Loucy (cell line): ENCODE data around the gene NUP205.

Source experiments
- H2AFZ ChIP-seq: fragments of 200-600 bp; sonication (generic); 2 replicates; pipeline ENCODE4 v1.6.0; 2016; ENCODE audit warnings: antibody characterized with exemption, mild to moderate bottlenecking, low read length, moderate library complexity
- H3F3A ChIP-seq: fragments of 200-600 bp; 2 replicates; pipeline ENCODE4 v1.6.0; 2016; ENCODE audit warnings: antibody characterized with exemption, low read depth, mild to moderate bottlenecking
- H3K27me3 ChIP-seq: fragments of 200-600 bp; sonication (generic); 2 replicates; pipeline ENCODE4 v1.6.1; 2014; ENCODE audit warnings: low read length, mild to moderate bottlenecking; ENCODE audit not compliant: insufficient read depth, poor library complexity, severe bottlenecking
- H3K36me3 ChIP-seq: fragments of 200-600 bp; sonication (generic); 2 replicates; pipeline ENCODE4 v1.6.1; 2016; ENCODE audit warnings: low read length; ENCODE audit not compliant: insufficient read depth
- H3K4me1 ChIP-seq: fragments of 200-600 bp; sonication (generic); 2 replicates; pipeline ENCODE4 v1.5.1; 2014; ENCODE audit warnings: low read length, mild to moderate bottlenecking; ENCODE audit not compliant: insufficient read depth, poor library complexity, severe bottlenecking
- H3K4me2 ChIP-seq: fragments of 200-600 bp; sonication (generic); 2 replicates; pipeline ENCODE4 v1.6.0; 2014; ENCODE audit warnings: antibody characterized with exemption, low read length, low read depth, mild to moderate bottlenecking; ENCODE audit not compliant: poor library complexity, severe bottlenecking
- H3K4me3 ChIP-seq: fragments of 200-600 bp; sonication (generic); 2 replicates; pipeline ENCODE4 v1.5.1; 2014; ENCODE audit warnings: low read length, mild to moderate bottlenecking, mixed read lengths; ENCODE audit not compliant: poor library complexity, severe bottlenecking
- H3K79me2 ChIP-seq: fragments of 200-600 bp; sonication (generic); 2 replicates; pipeline ENCODE4 v1.6.1; 2014; ENCODE audit warnings: low read length; ENCODE audit not compliant: insufficient read depth
- H3K9ac ChIP-seq: fragments of 200-600 bp; sonication (generic); 2 replicates; pipeline ENCODE4 v1.6.0; 2014; ENCODE audit warnings: mild to moderate bottlenecking, low read depth, low read length, moderate library complexity; ENCODE audit not compliant: poor library complexity, severe bottlenecking
- H3K9me2 ChIP-seq: fragments of 200-600 bp; sonication (generic); replicated peaks from 2 replicates; pipeline ENCODE4 v1.6.1; 2016; ENCODE audit warnings: low read depth, low read length, mixed read lengths
- H3K9me3 ChIP-seq: fragments of 200-600 bp; sonication (generic); 2 replicates; pipeline ENCODE4 v1.6.1; 2014; ENCODE audit warnings: mild to moderate bottlenecking, antibody characterized with exemption, low read length, low read depth; ENCODE audit not compliant: insufficient read depth
- H4K20me1 ChIP-seq: fragments of 200-600 bp; sonication (generic); 2 replicates; pipeline ENCODE4 v1.6.0; 2014; ENCODE audit warnings: antibody characterized with exemption, low read length, mild to moderate bottlenecking; ENCODE audit not compliant: insufficient read depth, poor library complexity, severe bottlenecking
- EZH2phosphoT487 ChIP-seq: fragments of 200-600 bp; IDR thresholded peaks from 2 replicates; pipeline ENCODE4 v1.6.1; 2018; ENCODE audit warnings: antibody characterized with exemption, mild to moderate bottlenecking, moderate library complexity, borderline replicate concordance
- TF ChIP-seq, protein P1 (sequence below): fragments of 200-600 bp; sonication (generic); conservative IDR thresholded peaks from 2 replicates; pipeline ENCODE4 v1.5.1; 2014; ENCODE audit warnings: mild to moderate bottlenecking, antibody characterized with exemption, low read length

NUP205 gene

DNA sequence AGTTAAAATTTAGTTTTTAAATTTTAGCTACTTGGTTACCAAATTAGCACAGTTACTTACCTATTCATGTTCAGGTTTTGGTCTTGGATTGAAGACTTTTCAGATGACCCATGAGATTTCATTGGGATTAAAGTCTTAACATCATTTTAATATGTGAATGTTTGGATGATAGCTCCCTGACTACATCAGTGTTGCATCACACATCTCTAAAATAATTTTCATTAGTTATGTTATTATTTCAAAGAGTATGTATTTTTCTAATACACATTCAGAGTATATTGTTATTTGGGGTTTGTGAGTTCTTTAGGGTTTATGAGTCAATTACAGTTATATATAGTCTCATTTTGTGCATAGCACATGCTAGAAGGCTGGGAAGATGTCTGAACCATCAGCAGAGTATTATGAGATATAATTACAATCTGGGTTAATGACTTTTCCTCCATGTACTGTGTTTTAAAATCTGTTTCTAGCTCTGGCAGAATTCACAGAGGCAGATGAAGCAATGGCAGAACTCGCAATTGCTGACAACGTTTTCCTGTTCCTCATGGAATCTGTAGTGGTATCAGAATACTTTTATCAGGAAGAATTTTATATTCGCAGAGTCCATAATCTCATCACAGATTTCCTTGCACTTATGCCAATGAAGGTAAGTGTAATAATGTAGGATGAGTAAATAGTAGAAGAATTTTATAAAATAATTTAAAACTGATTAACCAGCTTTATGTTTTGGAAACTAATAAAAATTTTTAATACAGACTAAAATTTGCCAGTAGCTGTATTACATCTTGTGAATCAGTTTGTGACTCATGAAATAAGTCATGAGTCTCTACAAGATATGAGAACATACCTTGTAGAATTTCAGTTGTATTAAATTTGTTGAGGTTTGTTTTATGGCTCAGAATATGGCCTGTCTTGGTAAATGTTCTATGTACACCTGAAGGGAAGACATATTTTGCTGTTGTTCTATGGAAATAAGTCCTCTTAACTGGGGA, 26.9 kb downstream of the NUP205 start:
- TF ChIP-seq, protein P1, sequence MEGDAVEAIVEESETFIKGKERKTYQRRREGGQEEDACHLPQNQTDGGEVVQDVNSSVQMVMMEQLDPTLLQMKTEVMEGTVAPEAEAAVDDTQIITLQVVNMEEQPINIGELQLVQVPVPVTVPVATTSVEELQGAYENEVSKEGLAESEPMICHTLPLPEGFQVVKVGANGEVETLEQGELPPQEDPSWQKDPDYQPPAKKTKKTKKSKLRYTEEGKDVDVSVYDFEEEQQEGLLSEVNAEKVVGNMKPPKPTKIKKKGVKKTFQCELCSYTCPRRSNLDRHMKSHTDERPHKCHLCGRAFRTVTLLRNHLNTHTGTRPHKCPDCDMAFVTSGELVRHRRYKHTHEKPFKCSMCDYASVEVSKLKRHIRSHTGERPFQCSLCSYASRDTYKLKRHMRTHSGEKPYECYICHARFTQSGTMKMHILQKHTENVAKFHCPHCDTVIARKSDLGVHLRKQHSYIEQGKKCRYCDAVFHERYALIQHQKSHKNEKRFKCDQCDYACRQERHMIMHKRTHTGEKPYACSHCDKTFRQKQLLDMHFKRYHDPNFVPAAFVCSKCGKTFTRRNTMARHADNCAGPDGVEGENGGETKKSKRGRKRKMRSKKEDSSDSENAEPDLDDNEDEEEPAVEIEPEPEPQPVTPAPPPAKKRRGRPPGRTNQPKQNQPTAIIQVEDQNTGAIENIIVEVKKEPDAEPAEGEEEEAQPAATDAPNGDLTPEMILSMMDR, result no peak
- TF ChIP-seq EZH2phosphoT487, result no peak
- H3F3A ChIP-seq, result no peaks in the 10 kb centered on the region
- H3K4me2 ChIP-seq, result no peak overlapping the region
- H2AFZ ChIP-seq, result no peak overlapping the region
- H3K4me1 ChIP-seq, result no peaks in the 10 kb centered on the region
- no peaks in the 10 kb centered on the region for H3K27me3 ChIP-seq
- H3K4me3 ChIP-seq, result no peak overlapping the region
- H3K9me3 ChIP-seq, result no peaks in the 10 kb centered on the region
- H3K9me2 ChIP-seq, result no peaks in the 10 kb centered on the region
- no peaks in the 10 kb centered on the region for H4K20me1 ChIP-seq
- H3K9ac ChIP-seq, result no peak overlapping the region
- peaks cover 84% of the 10 kb centered on the region; the same call in 1 of the 2 replicates for H3K36me3 ChIP-seq
- no peaks in the 10 kb centered on the region for H3K79me2 ChIP-seq

- Histone ChIP-seq H3K9me3 (no peaks in the 10 kb centered on the region), H3K4me1 (no peaks in the 10 kb centered on the region), H3F3A (no peaks in the 10 kb centered on the region), H3K9ac (no peak overlapping the region), H3K79me2 (no peaks in the 10 kb centered on the region), H3K36me3 (peaks cover 93% of the 10 kb centered on the region), H2AFZ (no peak overlapping the region), H3K27me3 (no peaks in the 10 kb centered on the region), H3K9me2 (no peaks in the 10 kb centered on the region), H4K20me1 (no peaks in the 10 kb centered on the region), H3K4me3 (no peak overlapping the region), H3K4me2 (no peak overlapping the region)
- no peak for TF ChIP-seq EZH2phosphoT487
- TF ChIP-seq, protein P1, result no peak
These were observed 39.6 kb downstream of the NUP205 start for GRCh38 chr7:135597181-135597925.

DNA sequence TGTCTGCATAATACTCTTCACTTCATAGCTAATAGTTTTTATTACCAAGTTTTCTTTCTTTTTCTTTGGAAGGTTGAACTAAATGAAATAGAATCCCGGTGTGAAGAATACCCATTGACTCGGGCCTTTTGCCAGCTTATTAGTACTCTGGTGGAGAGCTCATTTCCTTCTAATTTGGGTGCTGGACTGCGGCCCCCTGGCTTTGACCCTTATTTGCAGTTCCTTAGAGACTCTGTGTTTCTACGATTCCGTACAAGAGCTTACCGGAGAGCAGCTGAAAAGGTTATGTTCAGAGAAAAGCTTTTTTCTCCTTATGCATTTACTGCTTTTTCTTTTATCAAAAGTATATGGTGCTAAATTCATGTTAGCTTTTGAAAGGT, 40.2 kb downstream of the NUP205 start:
- Histone ChIP-seq H3K4me1 (no peaks in the 10 kb centered on the region), H3K4me3 (no peak overlapping the region), H3K9ac (no peak overlapping the region)

More for the DNA sequence above, 40.2 kb downstream of the NUP205 start:
- Histone ChIP-seq H3K36me3 (peaks cover 92% of the 10 kb centered on the region), H3K9me3 (no peaks in the 10 kb centered on the region), H3K27me3 (no peaks in the 10 kb centered on the region), H2AFZ (no peak overlapping the region), H3K9me2 (no peaks in the 10 kb centered on the region), H3F3A (no peaks in the 10 kb centered on the region), H3K4me2 (no peak overlapping the region), H4K20me1 (no peaks in the 10 kb centered on the region), H3K79me2 (no peaks in the 10 kb centered on the region)
- TF ChIP-seq EZH2phosphoT487, result no peak
- TF ChIP-seq, protein P1, result no peak
